SH-SY5Y (cell line): ENCODE measurements around the gene RGS8.

Experiments
- GATA2 ChIP-seq: IDR thresholded peaks from 2 replicates; pipeline ENCODE4 v1.6.1; 2011; ENCODE audit warnings: mild to moderate bottlenecking, low read depth, low read length
- GATA3 ChIP-seq: IDR thresholded peaks from 2 replicates; pipeline ENCODE4 v1.6.1; 2011; ENCODE audit warnings: low read depth, mild to moderate bottlenecking, low read length, moderate library complexity

Gene RGS8

GRCh38 chr1:182686446-182686845 lies 2.1 kb upstream of the RGS8 start:
- TF ChIP-seq GATA2 (no peak), GATA3 (no peak)

- TF ChIP-seq GATA2, result no peak
- no peak for TF ChIP-seq GATA3
Measured at GRCh38 chr1:182685215-182685614, 828 bp upstream of the RGS8 start.

- no peak for TF ChIP-seq GATA2
- no peak for TF ChIP-seq GATA3
Measured at GRCh38 chr1:182682898-182683501, 1.4 kb downstream of the RGS8 start.

GRCh38 chr1:182682406-182682805 lies 2.0 kb downstream of the RGS8 start:
- TF ChIP-seq GATA3, result no peak
- TF ChIP-seq GATA2, result no peak

- TF ChIP-seq GATA3 (no peak), GATA2 (no peak)
Measured at GRCh38 chr1:182681568-182681912, 2.8 kb downstream of the RGS8 start.

GRCh38 chr1:182680901-182681567 lies 3.4 kb downstream of the RGS8 start:
- TF ChIP-seq GATA3 (no peak), GATA2 (no peak)

GRCh38 chr1:182680408-182680807 lies 4.0 kb downstream of the RGS8 start:
- TF ChIP-seq GATA3, result no peak
- no peak for TF ChIP-seq GATA2

- TF ChIP-seq GATA2 (no peak), GATA3 (no peak)
Measured at GRCh38 chr1:182679684-182680083, 4.7 kb downstream of the RGS8 start.

- TF ChIP-seq GATA2, result no peak
- no peak for TF ChIP-seq GATA3
Measured at GRCh38 chr1:182677397-182678098, 6.8 kb downstream of the RGS8 start.

GRCh38 chr1:182676274-182676673 lies 8.1 kb downstream of the RGS8 start:
- no peak for TF ChIP-seq GATA3
- no peak for TF ChIP-seq GATA2

GRCh38 chr1:182674346-182675246 lies 9.8 kb downstream of the RGS8 start:
- TF ChIP-seq GATA3 (no peak), GATA2 (no peak)

GRCh38 chr1:182672487-182672836 lies 11.9 kb downstream of the RGS8 start:
- TF ChIP-seq GATA2, result no peak
- no peak for TF ChIP-seq GATA3

- TF ChIP-seq GATA2, result peak; percentile 52
- no peak for TF ChIP-seq GATA3
Measured at GRCh38 chr1:182671750-182672486, 12.5 kb downstream of the RGS8 start.
